Measurements from ENCODE around the gene DCLRE1B.

Gene DCLRE1B

DNA sequence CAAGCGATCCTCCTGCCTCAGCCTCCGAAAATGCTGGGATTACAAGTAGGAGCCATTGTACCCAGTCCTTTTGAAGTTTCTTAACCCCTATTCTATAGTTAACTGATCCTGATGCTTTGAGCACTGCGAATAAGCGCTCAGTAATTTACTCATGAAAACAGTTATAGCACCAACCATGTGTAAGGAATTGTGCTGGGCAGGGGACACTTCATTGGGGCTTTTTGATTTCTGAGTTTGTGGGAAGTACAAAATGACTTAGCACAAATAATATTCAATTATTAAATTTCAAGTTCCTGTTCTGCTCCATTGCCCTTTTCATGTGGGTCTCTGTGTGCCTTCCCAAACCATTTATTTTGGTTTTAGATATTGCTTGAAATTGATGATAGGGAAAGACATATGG lies 17.8 kb downstream of the DCLRE1B start:
- DNase-seq = no peak

DNA sequence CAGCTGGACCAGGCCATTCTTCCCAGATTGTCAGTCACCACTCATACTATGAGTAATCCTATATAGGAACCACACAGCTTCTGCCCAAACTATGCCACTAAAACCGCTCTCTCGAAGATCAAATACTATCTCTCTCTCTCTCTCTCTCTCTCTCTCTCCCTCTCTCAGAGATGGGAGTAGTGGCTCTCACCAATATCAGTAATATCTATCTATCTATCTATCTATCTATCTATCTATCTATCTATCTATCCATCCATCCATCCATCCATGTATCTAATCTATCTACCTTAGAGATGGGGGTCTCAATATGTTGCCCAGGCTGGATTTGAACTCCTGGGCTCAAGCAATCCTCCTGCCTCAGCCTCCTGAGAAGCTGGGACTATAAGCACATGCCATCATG lies 19.3 kb downstream of the DCLRE1B start:
- no peak for DNase-seq

DNA sequence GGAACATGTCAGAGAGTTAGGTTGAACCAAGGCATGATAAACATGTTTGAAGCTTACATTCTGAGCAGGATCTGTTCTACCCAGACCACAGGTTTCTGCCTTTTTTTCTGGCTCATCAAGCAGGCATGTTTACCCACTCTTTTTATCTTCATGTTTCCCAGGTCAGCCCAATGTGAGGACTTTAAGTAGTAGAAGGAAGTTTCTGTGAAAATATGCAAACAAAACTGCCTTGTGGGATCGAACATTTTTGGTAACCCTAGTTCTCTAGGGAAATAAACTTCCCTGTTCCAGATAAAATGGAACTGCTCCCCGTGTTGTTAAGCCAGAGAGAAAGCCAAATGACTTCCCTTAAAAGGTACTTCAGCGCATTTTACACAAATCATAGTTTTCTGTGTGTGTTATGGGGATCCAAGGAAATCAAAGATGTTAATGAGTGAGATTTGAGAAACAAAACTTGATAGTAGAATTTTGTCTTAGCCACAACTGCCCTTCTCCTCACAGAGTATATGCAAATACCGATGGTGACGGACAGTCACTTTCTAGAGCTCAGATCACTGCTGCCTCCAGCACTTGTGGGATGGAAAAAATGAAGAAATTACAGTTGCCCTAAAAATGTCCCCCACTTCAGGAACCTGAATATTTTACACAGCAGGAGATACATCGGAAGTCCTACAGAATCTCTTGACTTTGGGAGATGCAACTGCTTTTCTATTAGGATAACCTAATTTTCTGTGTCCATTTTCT lies 23.2 kb downstream of the DCLRE1B start:
- no peak for DNase-seq

- peak; percentile 58 to 96 (median 88) for DNase-seq
Measured at GRCh38 chr1:113928941-113929749, 24.0 kb downstream of the DCLRE1B start, which contains the start of gene HIPK1. Gene HIPK1, plus strand, starts transcription at chr1:113929324.

GRCh38 chr1:113929750-113930498 lies 24.8 kb downstream of the DCLRE1B start:
- peak in 25 of 51 donors; percentile 21 to 76 (median 53) for DNase-seq

GRCh38 chr1:113930499-113931161 lies 25.5 kb downstream of the DCLRE1B start:
- DNase-seq = peak in 5 of 51 donors; percentile 7 to 36 (median 16)

DNA sequence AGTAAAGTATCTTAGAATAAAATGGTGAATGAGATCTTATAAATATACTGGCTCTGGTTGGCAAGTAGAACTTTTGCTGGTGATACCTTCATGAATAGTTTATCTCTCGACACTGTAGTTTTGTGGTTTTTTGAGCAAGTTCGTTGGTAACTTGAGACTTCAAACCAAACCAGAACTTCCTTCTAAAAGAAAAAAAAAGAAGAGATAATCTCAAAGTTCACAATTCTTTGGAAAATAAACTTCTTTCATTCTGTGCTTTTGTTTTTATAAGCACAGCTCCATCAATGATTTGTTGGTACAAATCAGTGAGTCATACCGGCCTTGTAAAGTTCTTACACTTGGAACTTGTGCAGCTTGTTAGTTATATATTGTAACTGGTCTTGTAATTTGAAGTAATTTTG lies 26.3 kb downstream of the DCLRE1B start:
- DNase-seq = no peak

GRCh38 chr1:113934006-113934405 lies 28.9 kb downstream of the DCLRE1B start:
- DNase-seq = no peak

DNA sequence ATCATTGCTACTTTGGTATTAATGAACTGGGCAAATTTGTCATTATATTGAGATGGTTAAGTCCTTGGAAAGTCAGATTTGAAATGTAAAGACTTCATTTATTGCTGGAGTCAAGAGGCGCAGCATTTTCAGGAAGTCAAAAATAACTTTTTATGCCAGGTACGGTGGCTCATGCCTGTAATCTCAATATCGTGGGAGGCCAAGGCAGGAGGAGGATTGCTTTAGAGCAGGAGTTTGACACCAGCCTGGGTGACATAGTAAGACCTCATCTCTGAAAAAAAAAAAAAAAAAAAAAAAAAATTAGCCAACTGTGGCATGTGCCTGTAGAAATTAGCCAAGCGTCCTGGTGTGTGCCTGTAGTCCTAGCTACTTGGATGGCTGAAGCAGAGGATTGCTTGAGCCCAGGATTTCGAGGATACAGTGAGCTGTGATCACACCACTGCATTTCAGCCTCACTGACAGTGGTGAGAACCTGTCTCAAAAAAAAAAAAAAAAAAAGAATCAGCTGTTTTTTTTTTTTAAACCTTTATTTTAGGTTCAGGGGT lies 29.5 kb downstream of the DCLRE1B start:
- DNase-seq = no peak

DNA sequence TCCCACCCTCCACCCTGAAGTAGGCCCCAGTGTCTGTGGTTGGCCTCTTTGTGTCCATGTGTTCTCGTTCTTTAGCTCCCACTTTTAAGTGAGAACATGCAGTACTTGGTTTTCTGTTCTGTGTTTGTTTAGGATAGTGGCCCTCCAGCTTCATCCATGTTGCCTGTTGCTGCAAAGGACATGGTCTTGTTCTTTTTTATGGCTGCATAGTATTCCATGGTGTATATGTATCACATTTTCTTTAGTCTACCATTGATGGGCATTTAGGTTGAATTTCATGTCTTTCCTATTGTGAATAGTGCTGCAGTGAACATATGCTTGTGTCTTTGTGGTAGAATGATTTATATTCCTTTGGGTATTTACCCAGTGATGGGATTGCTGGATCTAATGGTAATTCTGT lies 30.1 kb downstream of the DCLRE1B start:
- DNase-seq = no peak

DNA sequence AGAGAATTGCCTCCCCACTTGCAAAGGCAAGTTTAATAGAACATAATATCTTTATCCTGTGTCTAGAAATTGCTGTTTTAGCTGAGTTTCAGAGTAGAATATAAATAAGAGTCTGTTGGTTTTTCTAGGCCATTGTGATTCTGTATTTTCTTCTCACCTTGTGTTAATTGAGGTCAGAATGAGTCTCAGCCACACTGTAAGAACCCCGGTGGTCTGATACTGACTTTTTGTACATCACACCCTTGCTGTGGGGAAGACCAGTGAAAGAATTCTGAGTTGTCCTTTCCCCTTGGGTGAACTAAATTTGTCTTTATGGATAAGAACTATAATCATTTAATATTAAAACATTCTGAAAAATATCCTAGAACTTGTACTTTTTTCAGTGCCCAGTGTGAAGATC lies 30.8 kb downstream of the DCLRE1B start:
- DNase-seq = no peak

DNA sequence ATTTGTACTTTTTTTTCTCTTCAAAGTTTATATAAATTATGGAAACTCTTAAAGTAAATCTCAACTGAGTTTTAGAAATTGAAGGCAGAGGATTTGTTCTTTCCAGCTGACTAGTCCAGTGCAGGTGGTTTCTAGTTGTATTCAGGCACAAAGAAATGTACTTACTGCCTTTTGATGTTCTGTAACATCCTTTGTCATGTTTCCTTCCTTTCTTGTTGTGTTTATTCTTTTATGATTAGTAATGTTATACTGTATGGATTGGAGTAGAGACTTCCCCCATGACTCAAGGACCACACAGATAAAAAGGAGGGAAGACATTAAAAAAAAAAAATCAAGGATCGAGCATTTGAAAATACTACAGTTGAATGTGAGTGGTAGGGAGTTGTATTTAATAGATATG lies 32.0 kb downstream of the DCLRE1B start:
- DNase-seq = no peak

GRCh38 chr1:113938192-113938591 lies 33.1 kb downstream of the DCLRE1B start:
- no peak for DNase-seq

DNA sequence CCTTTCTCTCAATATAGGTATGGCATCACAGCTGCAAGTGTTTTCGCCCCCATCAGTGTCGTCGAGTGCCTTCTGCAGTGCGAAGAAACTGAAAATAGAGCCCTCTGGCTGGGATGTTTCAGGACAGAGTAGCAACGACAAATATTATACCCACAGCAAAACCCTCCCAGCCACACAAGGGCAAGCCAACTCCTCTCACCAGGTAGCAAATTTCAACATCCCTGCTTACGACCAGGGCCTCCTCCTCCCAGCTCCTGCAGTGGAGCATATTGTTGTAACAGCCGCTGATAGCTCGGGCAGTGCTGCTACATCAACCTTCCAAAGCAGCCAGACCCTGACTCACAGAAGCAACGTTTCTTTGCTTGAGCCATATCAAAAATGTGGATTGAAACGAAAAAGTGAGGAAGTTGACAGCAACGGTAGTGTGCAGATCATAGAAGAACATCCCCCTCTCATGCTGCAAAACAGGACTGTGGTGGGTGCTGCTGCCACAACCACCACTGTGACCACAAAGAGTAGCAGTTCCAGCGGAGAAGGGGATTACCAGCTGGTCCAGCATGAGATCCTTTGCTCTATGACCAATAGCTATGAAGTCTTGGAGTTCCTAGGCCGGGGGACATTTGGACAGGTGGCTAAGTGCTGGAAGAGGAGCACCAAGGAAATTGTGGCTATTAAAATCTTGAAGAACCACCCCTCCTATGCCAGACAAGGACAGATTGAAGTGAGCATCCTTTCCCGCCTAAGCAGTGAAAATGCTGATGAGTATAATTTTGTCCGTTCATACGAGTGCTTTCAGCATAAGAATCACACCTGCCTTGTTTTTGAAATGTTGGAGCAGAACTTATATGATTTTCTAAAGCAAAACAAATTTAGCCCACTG lies 35.5 kb downstream of the DCLRE1B start:
- DNase-seq = no peak

DNA sequence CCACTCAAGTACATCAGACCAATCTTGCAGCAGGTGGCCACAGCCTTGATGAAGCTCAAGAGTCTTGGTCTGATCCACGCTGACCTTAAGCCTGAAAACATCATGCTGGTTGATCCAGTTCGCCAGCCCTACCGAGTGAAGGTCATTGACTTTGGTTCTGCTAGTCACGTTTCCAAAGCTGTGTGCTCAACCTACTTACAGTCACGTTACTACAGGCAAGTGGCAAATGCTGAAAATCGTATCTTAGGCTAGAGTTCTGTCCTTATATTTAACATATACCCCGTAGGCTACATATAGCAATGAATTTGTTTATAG lies 36.1 kb downstream of the DCLRE1B start:
- DNase-seq = no peak

GRCh38 chr1:113942527-113942926 lies 37.4 kb downstream of the DCLRE1B start:
- no peak for DNase-seq

- DNase-seq = no peak
Measured at GRCh38 chr1:113943028-113943811, 38.1 kb downstream of the DCLRE1B start.

- DNase-seq = no peak
Measured at GRCh38 chr1:113945329-113945728, 40.2 kb downstream of the DCLRE1B start.

DNA sequence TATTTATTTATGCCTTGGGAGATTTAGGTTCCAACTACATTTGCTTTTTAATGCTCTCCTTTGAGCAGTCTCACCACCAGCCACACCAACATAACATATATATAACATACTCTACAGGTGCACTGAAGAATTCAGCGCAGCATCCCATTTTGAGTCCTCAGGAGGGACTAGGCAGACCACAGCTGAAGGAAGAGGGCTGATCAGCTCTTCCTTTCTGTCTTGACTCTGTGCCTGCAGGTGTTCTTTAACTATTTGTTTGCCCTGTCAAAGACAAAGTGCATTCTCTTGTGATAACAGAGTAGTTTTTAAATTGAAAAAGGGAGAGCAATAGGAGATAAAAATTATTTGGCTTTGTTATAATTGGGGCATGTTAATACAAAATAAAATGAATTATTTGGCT lies 41.0 kb downstream of the DCLRE1B start:
- DNase-seq = no peak
